GM12878 (cell line): ENCODE data around the gene RHEBL1. TPM values are rescaled to one million over a fixed set of nuclear protein-coding genes. Genes with fewer than 3 reads are reported as not detected.

Experiments used
- ATAC-seq: fragments of 200-7000 bp; cut with Tn5 transposase; 3 replicates; pipeline ENCODE4 v1.9.1; 2020; ENCODE audit warnings: mild to moderate bottlenecking, moderate library complexity
- BruUV-seq: library from RNA; stranded (reverse); fragments of 400-500 nt; replicated peaks from 2 replicates; lab custom pipeline; 2021; lab: Mats Ljungman, UMichigan
- CTCF ChIA-PET: fragments of 300-600 bp; sonication (Branson Sonifier 250); formaldehyde crosslinking; extraction: SDS; loops from one replicate; lab custom pipeline; 2021; ENCODE audit warnings: inconsistent platforms; lab: Yijun Ruan, JAX
- POLR2A ChIA-PET: fragments of 350-600 bp; formaldehyde crosslinking; extraction: SDS; loops from one replicate; lab custom pipeline; 2021; ENCODE audit warnings: inconsistent platforms; lab: Charles Lee
- RAD21 ChIA-PET: fragments of 300-600 bp; sonication (Branson Sonifier 250); formaldehyde crosslinking; loops from one replicate; lab custom pipeline; 2023; ENCODE audit warnings: antibody characterized with exemption; ENCODE audit not compliant: unreplicated experiment; lab: Charles Lee
- SMC1A ChIA-PET: fragments of 300-600 bp; sonication (Branson Sonifier 250); formaldehyde crosslinking; loops from one replicate; lab custom pipeline; 2023; ENCODE audit not compliant: unreplicated experiment, uncharacterized antibody; lab: Charles Lee
- DNase-seq: peaks from one replicate; pipeline ENCODE4 v3.0.0-alpha.2; 2011; ENCODE audit warnings: low read depth, low spot score
- FAIRE-seq: peaks from 3 replicates; lab custom pipeline; 2011; peaks lifted over from hg19 to GRCh38; lab: Jason Lieb, UNC
- H2AFZ ChIP-seq: 2 replicates; pipeline ENCODE4 v1.6.0; 2011; ENCODE audit warnings: low read depth, low read length, control low read depth; ENCODE audit not compliant: control insufficient read depth
- H3K27ac ChIP-seq: 2 replicates; pipeline ENCODE4 v1.5.1; 2011; ENCODE audit warnings: control low read depth; ENCODE audit not compliant: control insufficient read depth, insufficient read depth
- H3K27me3 ChIP-seq, 2 experiments: replicated peaks in 1 of 2; 2 replicates each; pipeline versions ENCODE4 v1.6.0 to v1.6.1; 2011; ENCODE audit warnings: low read length in 1 of 2; ENCODE audit not compliant: control insufficient read depth in 2 of 2, insufficient read depth in 2 of 2
- H3K36me3 ChIP-seq, 2 experiments: 2 replicates each; pipeline ENCODE4 v1.5.1; 2011; ENCODE audit warnings: low read length in 1 of 2; ENCODE audit not compliant: control insufficient read depth in 2 of 2, insufficient read depth in 2 of 2
- H3K4me1 ChIP-seq: 2 replicates; pipeline ENCODE4 v1.6.1; 2011; ENCODE audit warnings: mild to moderate bottlenecking, low read length, moderate library complexity, mixed read lengths; ENCODE audit not compliant: control insufficient read depth, insufficient read depth
- H3K4me2 ChIP-seq: 2 replicates; pipeline ENCODE4 v1.6.0; 2011; ENCODE audit warnings: control low read depth; ENCODE audit not compliant: control insufficient read depth, insufficient read depth
- H3K4me3 ChIP-seq: fragments of 200-600 bp; sonication (generic); 2 replicates; pipeline ENCODE4 v1.5.1; 2016
- H3K79me2 ChIP-seq: 2 replicates; pipeline ENCODE4 v1.6.0; 2011; ENCODE audit warnings: low read length; ENCODE audit not compliant: control insufficient read depth, insufficient read depth
- H3K9ac ChIP-seq: 2 replicates; pipeline ENCODE4 v1.8.0; 2011; ENCODE audit warnings: low read length, control low read depth, mixed read lengths; ENCODE audit not compliant: control insufficient read depth, insufficient read depth
- H3K9me3 ChIP-seq: replicated peaks from 3 replicates; pipeline ENCODE4 v1.5.1; 2011; ENCODE audit warnings: mild to moderate bottlenecking, low read length; ENCODE audit not compliant: control insufficient read depth, insufficient read depth
- H4K20me1 ChIP-seq: 2 replicates; pipeline ENCODE4 v1.6.0; 2011; ENCODE audit not compliant: control insufficient read depth, insufficient read depth
- ATF3 ChIP-seq: IDR thresholded peaks from 2 replicates; pipeline ENCODE4 v1.6.1; 2011; ENCODE audit warnings: low read depth, mild to moderate bottlenecking, low read length, moderate library complexity, borderline replicate concordance; ENCODE audit errors: extremely low read depth
- EED ChIP-seq: sonication (generic); IDR thresholded peaks from 2 replicates; pipeline ENCODE4 v1.6.1; 2016; ENCODE audit warnings: antibody characterized with exemption, low read depth
- FOXK2 ChIP-seq: fragments of 450-650 bp; IDR thresholded peaks from 2 replicates; pipeline ENCODE4 v1.6.1; 2017; ENCODE audit warnings: mild to moderate bottlenecking, moderate library complexity
- FOXM1 ChIP-seq: IDR thresholded peaks from 2 replicates; pipeline ENCODE4 v1.6.1; 2012; ENCODE audit warnings: low read depth, mild to moderate bottlenecking, inconsistent platforms, low read length, moderate library complexity
- GATAD2B ChIP-seq: fragments of 450-650 bp; conservative IDR thresholded peaks from 2 replicates; pipeline ENCODE4 v1.6.1; 2017; ENCODE audit warnings: low read depth, mild to moderate bottlenecking, moderate library complexity
- HCFC1 ChIP-seq: fragments of 150-350 bp; IDR thresholded peaks from 2 replicates; pipeline ENCODE4 v1.6.1; 2014; ENCODE audit warnings: low read length
- HDAC2 ChIP-seq: fragments of 200-600 bp; sonication (generic); IDR thresholded peaks from 2 replicates; pipeline ENCODE4 v1.6.1; 2017
- IKZF2 ChIP-seq, 2 experiments: fragments of 450-650 bp; IDR thresholded peaks; 2 replicates each; pipeline ENCODE4 v1.6.1; 2017; ENCODE audit warnings: mild to moderate bottlenecking in 2 of 2, moderate library complexity in 2 of 2
- JUNB ChIP-seq: IDR thresholded peaks from 2 replicates; pipeline ENCODE4 v1.6.1; 2016; ENCODE audit warnings: antibody characterized with exemption, mild to moderate bottlenecking
- KAT2A ChIP-seq: conservative IDR thresholded peaks from 2 replicates; pipeline ENCODE4 v1.6.1; 2011; ENCODE audit warnings: low read depth, low read length; ENCODE audit not compliant: control insufficient read depth
- PML ChIP-seq: IDR thresholded peaks from 2 replicates; pipeline ENCODE4 v1.6.1; 2012; ENCODE audit warnings: low read length, inconsistent platforms
- RUNX3 ChIP-seq: IDR thresholded peaks from 2 replicates; pipeline ENCODE4 v1.6.1; 2012; ENCODE audit warnings: low read length, inconsistent platforms
- SIN3A ChIP-seq: IDR thresholded peaks from 2 replicates; pipeline ENCODE4 v1.6.1; 2012; ENCODE audit warnings: low read depth, low read length, improper control_type of control experiment
- SPI1 ChIP-seq: IDR thresholded peaks from 2 replicates; pipeline ENCODE4 v1.6.1; 2011; ENCODE audit warnings: low read depth, mild to moderate bottlenecking, low read length, moderate library complexity, borderline replicate concordance; ENCODE audit not compliant: insufficient read depth
- TARDBP ChIP-seq: IDR thresholded peaks from 2 replicates; pipeline ENCODE4 v1.6.1; 2016; ENCODE audit warnings: borderline replicate concordance
- TCF3 ChIP-seq: IDR thresholded peaks from 2 replicates; pipeline ENCODE4 v1.6.1; 2012; ENCODE audit warnings: low read depth, mild to moderate bottlenecking, low read length, borderline replicate concordance; ENCODE audit not compliant: insufficient read depth
- TCF7 ChIP-seq: IDR thresholded peaks from 2 replicates; pipeline ENCODE4 v1.6.1; 2014; ENCODE audit warnings: antibody characterized with exemption, borderline replicate concordance
- ZZZ3 ChIP-seq: IDR thresholded peaks from 2 replicates; pipeline ENCODE4 v1.6.1; 2011; ENCODE audit warnings: low read depth; ENCODE audit not compliant: control insufficient read depth, insufficient read length
- WGBS: methylation state at CpG from one replicate; pipeline ENCODE4 v1.1.6; 2016; ENCODE audit warnings: low lambda C conversion rate; ENCODE audit not compliant: insufficient replicate concordance, insufficient coverage; ENCODE audit errors: missing lambda C conversion rate; 5-methylcytosine and 5-hydroxymethylcytosine counted together
- in situ Hi-C: fragments of 300-500 bp; cut with MboI; formaldehyde crosslinking; loops from 9 replicates; pipeline ENCODE4 v1.14.3; 2018; ENCODE audit warnings: mixed read lengths
- intact Hi-C: fragments of 100-400 bp; cut with micrococcal nuclease; formaldehyde crosslinking; loops from one replicate; pipeline ENCODE4 v1.14.2; 2022; ENCODE audit not compliant: unreplicated experiment
- polyA plus RNA-seq, 11 experiments: library from polyadenylated mRNA; depleted of rRNA in 4 of 11; unstranded in 6 of 11; stranded (reverse) in 5 of 11; fragments of >200 nt; fragmentation: Nextera tagmentation in 4 of 11; fragmentation: Illumina TruSeq in 1 of 11; extraction: Ambion mirVana in 4 of 11; extraction: Trizol in 1 of 11; gene quantifications; 1 replicate in 1 of 11; 2 replicates in 10 of 11; pipeline versions ENCODE4 v1.2.1 to v1.2.3, GENCODE V29; 2011 to 2016; ENCODE audit warnings: inconsistent platforms in 2 of 11, missing spikeins in 2 of 11, low read depth in 1 of 11
- total RNA-seq, 4 experiments: library from RNA; depleted of rRNA in 3 of 4; stranded (reverse); fragments of >200 nt in 3 of 4; fragmentation: Illumina TruSeq in 1 of 4; extraction: Trizol in 1 of 4; gene quantifications; 2 replicates each; pipeline versions ENCODE4 v1.2.1 to v1.2.3, GENCODE V29; 2013 to 2021
- TF ChIP-seq, protein P1 (sequence below): fragments of 450-650 bp; IDR thresholded peaks from 2 replicates; pipeline ENCODE4 v1.6.1; 2014; ENCODE audit warnings: mild to moderate bottlenecking
- TF ChIP-seq, protein P2 (sequence below): fragments of 450-650 bp; IDR thresholded peaks from 2 replicates; pipeline ENCODE4 v1.6.1; 2016; ENCODE audit warnings: mild to moderate bottlenecking

RHEBL1 gene
- total and polyA plus RNA-seq, 10 of the 15 experiments (the other 5 are each of a cell fraction or from before 2014, with no cell fraction given) = 5.9 to 18.7 (median 12.0) TPM

- DNase-seq (no peak), ATAC-seq (no peak), FAIRE-seq (no peak)
- no peaks in the 10 kb centered on the region for H3K79me2 ChIP-seq
- no peaks in the 10 kb centered on the region for H4K20me1 ChIP-seq
- BruUV-seq = no TSS peak
- WGBS = 98% methylated on average over 4 of the region's 4 CpGs
- H3K4me2 ChIP-seq = no peak overlapping the region
- intact Hi-C loops = no loop called here
- H3K4me3 ChIP-seq = no peak overlapping the region
- ChIA-PET POLR2A (no interaction called here), CTCF (interaction anchor here (0.6 to 4.4 kb wide), 28 partner anchors 10 to 282 kb away, joined by 3 to 44 read pairs (median 4); partner anchors contain the start of genes DDN, FKBP11, PRKAG1 and RHEBL1), RAD21 (interaction anchor here (1.0 to 2.7 kb wide), 2 partner anchors 24 to 46 kb away, joined by 3 to 14 read pairs; no protein-coding TSS in a partner anchor), SMC1A (interaction anchor here (1.1 to 2.2 kb wide), 4 partner anchors 29 to 190 kb away, joined by 3 to 19 read pairs (median 4); no protein-coding TSS in a partner anchor)
- TF ChIP-seq TARDBP (no peak), ATF3 (no peak), TCF3 (no peak), JUNB (no peak), FOXM1 (no peak), TCF7 (no peak), HDAC2 (no peak), ZZZ3 (no peak), PML (no peak), RUNX3 (no peak), SPI1 (no peak), GATAD2B (no peak), IKZF2 (IDR thresholded peaks at IDR 0.05) (no peak), HCFC1 (no peak), FOXK2 (no peak), EED (no peak), SIN3A (no peak), KAT2A (no peak)
- TF ChIP-seq, protein P1, sequence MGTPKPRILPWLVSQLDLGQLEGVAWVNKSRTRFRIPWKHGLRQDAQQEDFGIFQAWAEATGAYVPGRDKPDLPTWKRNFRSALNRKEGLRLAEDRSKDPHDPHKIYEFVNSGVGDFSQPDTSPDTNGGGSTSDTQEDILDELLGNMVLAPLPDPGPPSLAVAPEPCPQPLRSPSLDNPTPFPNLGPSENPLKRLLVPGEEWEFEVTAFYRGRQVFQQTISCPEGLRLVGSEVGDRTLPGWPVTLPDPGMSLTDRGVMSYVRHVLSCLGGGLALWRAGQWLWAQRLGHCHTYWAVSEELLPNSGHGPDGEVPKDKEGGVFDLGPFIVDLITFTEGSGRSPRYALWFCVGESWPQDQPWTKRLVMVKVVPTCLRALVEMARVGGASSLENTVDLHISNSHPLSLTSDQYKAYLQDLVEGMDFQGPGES = no peak
- TF ChIP-seq, protein P2, sequence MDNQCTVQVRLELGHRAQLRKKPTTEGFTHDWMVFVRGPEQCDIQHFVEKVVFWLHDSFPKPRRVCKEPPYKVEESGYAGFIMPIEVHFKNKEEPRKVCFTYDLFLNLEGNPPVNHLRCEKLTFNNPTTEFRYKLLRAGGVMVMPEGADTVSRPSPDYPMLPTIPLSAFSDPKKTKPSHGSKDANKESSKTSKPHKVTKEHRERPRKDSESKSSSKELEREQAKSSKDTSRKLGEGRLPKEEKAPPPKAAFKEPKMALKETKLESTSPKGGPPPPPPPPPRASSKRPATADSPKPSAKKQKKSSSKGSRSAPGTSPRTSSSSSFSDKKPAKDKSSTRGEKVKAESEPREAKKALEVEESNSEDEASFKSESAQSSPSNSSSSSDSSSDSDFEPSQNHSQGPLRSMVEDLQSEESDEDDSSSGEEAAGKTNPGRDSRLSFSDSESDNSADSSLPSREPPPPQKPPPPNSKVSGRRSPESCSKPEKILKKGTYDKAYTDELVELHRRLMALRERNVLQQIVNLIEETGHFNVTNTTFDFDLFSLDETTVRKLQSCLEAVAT = no peak
- no peaks in the 10 kb centered on the region for H3K9me3 ChIP-seq
- H3K27me3 ChIP-seq = no peaks in the 10 kb centered on the region
- no peak overlapping the region for H3K9ac ChIP-seq
- H3K4me1 ChIP-seq = no peaks in the 10 kb centered on the region
- no peak overlapping the region for H3K27ac ChIP-seq
- H2AFZ ChIP-seq = no peak overlapping the region
- in situ Hi-C loops = no loop called here
- H3K36me3 ChIP-seq = peaks cover 34 to 69% of the 10 kb centered on the region in 2 experiments
Measured at GRCh38 chr12:49043241-49043640, 26.5 kb downstream of the RHEBL1 start.
